B cell (primary cell): ENCODE data around the gene WT1. TPM values are rescaled to one million over a fixed set of nuclear protein-coding genes. Genes with fewer than 3 reads are reported as not detected.

ENCODE experiments used
- ATAC-seq: fragments of 200-7000 bp; cut with Tn5 transposase; one replicate; pipeline ENCODE4 v1.10.0; 2021; ENCODE audit warnings: low read depth, mild to moderate bottlenecking, moderate number of reproducible peaks, moderate library complexity
- CTCF ChIA-PET: fragments of 350-600 bp; sonication (Branson Sonifier 250); formaldehyde crosslinking; loops from one replicate; lab custom pipeline; 2021; ENCODE audit warnings: antibody characterized with exemption, inconsistent platforms; lab: Charles Lee
- POLR2A ChIA-PET: fragments of 350-600 bp; sonication (Branson Sonifier 250); formaldehyde crosslinking; loops from one replicate; lab custom pipeline; 2021; ENCODE audit warnings: antibody characterized with exemption; lab: Charles Lee
- DNase-seq: peaks from one replicate; pipeline ENCODE4 v3.0.0; 2013
- H2AFZ ChIP-seq: 2 replicates; pipeline ENCODE4 v1.6.1; 2012; ENCODE audit warnings: mild to moderate bottlenecking, low read depth, low read length; ENCODE audit not compliant: insufficient read depth, poor library complexity, severe bottlenecking
- H3K27ac ChIP-seq, 2 donors: 1 replicate in 1 of 2; 2 replicates in 1 of 2; pipeline ENCODE4 v1.5.1; 2012 to 2013; ENCODE audit warnings: low read length in 2 of 2, mild to moderate bottlenecking in 2 of 2, moderate library complexity in 1 of 2
- H3K27me3 ChIP-seq, 4 experiments: fragments of 200-600 bp in 1 of 4; sonication (generic) in 1 of 4; replicated peaks in 1 of 4; 1 replicate in 2 of 4; 2 replicates in 2 of 4; pipeline versions ENCODE4 v1.6.1 to v1.7.0; 2013 to 2016; ENCODE audit warnings: low read length in 3 of 4, mild to moderate bottlenecking in 2 of 4, mixed read lengths in 1 of 4, moderate library complexity in 1 of 4; ENCODE audit not compliant: insufficient read depth in 4 of 4, control insufficient read depth in 3 of 4; ENCODE audit errors: control extremely low read depth in 1 of 4
- H3K36me3 ChIP-seq, 2 experiments: replicated peaks in 1 of 2; 1 replicate in 1 of 2; 2 replicates in 1 of 2; pipeline versions ENCODE4 v1.6.1 to v1.7.1; 2013; ENCODE audit warnings: low read length in 1 of 2; ENCODE audit not compliant: insufficient read depth in 2 of 2, control insufficient read depth in 1 of 2; ENCODE audit errors: control extremely low read depth in 1 of 2, extremely low read depth in 1 of 2
- H3K4me1 ChIP-seq, 2 donors: fragments of 200-600 bp in 1 of 2; sonication (generic) in 1 of 2; 1 replicate in 1 of 2; 2 replicates in 1 of 2; pipeline versions ENCODE4 v1.5.1 to v1.6.1; 2013 to 2017; ENCODE audit warnings: low read length in 2 of 2; ENCODE audit not compliant: control insufficient read depth in 2 of 2, insufficient read depth in 2 of 2
- H3K4me2 ChIP-seq: replicated peaks from 2 replicates; pipeline ENCODE3; 2012; ENCODE audit warnings: mild to moderate bottlenecking, low read depth, low read length; ENCODE audit not compliant: poor library complexity, severe bottlenecking
- H3K4me3 ChIP-seq, 5 experiments: fragments of 200-600 bp in 1 of 5; sonication (generic) in 1 of 5; 1 replicate in 3 of 5; 2 replicates in 2 of 5; pipeline versions ENCODE4 v1.5.1 to v1.7.0; 2011 to 2016; ENCODE audit warnings: low read length in 4 of 5, mild to moderate bottlenecking in 4 of 5, low read depth in 2 of 5, control low read depth in 1 of 5, moderate library complexity in 1 of 5; ENCODE audit not compliant: insufficient read depth in 1 of 5; ENCODE audit errors: control extremely low read depth in 1 of 5, extremely low read depth in 1 of 5
- H3K79me2 ChIP-seq: fragments of 200-600 bp; sonication (generic); one replicate; pipeline ENCODE4 v1.6.0; 2016; ENCODE audit warnings: low read length; ENCODE audit not compliant: control insufficient read depth, insufficient read depth
- H3K9ac ChIP-seq: fragments of 200-600 bp; sonication (generic); 2 replicates; pipeline ENCODE4 v1.6.1; 2017; ENCODE audit warnings: mild to moderate bottlenecking, low read length, moderate library complexity
- H3K9me3 ChIP-seq, 3 donors: one replicate each; pipeline versions ENCODE4 v1.6.1 to v1.7.1; 2013; ENCODE audit warnings: low read length in 2 of 3; ENCODE audit not compliant: control insufficient read depth in 2 of 3, insufficient read depth in 1 of 3; ENCODE audit errors: control extremely low read depth in 1 of 3
- H4K20me1 ChIP-seq: 2 replicates; pipeline ENCODE4 v1.6.0; 2012; ENCODE audit warnings: mild to moderate bottlenecking, low read length; ENCODE audit not compliant: insufficient read depth, control insufficient read depth, poor library complexity, severe bottlenecking
- H3K27ac Mint-ChIP-seq: one replicate; pipeline ENCODE4 v1.8.0; 2021; ENCODE audit warnings: mixed read lengths
- H3K27me3 Mint-ChIP-seq: one replicate; pipeline ENCODE4 v1.8.0; 2021; ENCODE audit warnings: mixed read lengths
- H3K4me1 Mint-ChIP-seq: one replicate; pipeline ENCODE4 v1.8.0; 2021; ENCODE audit warnings: mixed read lengths
- H3K4me3 Mint-ChIP-seq: one replicate; pipeline ENCODE4 v1.8.0; 2021; ENCODE audit warnings: mixed read lengths
- H3K9me3 Mint-ChIP-seq: one replicate; pipeline ENCODE4 v1.8.0; 2022; ENCODE audit warnings: mixed read lengths; ENCODE audit not compliant: insufficient read depth
- CTCF ChIP-seq: fragments of 200-600 bp; IDR thresholded peaks from one replicate; pipeline ENCODE4 v1.8.0; 2022; ENCODE audit warnings: antibody characterized with exemption, mild to moderate bottlenecking
- EZH2 ChIP-seq: IDR thresholded peaks from 2 replicates; pipeline ENCODE4 v1.6.1; 2012; ENCODE audit warnings: borderline replicate concordance, low read depth, mild to moderate bottlenecking, moderate library complexity, low read length; ENCODE audit not compliant: insufficient read depth, poor library complexity, severe bottlenecking
- WGBS: methylation state at CpG from one replicate; pipeline ENCODE4 v1.1.5; 2013; ENCODE audit warnings: missing lambda C conversion rate; ENCODE audit not compliant: insufficient coverage; 5-methylcytosine and 5-hydroxymethylcytosine counted together
- intact Hi-C: fragments of 100-400 bp; cut with micrococcal nuclease; formaldehyde crosslinking; loops from one replicate; pipeline ENCODE4 v1.10.0; 2022
- polyA plus RNA-seq: library from polyadenylated mRNA; depleted of rRNA; stranded (reverse); fragments of >200 nt; gene quantifications from 2 replicates; pipeline ENCODE4 v1.2.3, GENCODE V29; 2012
- total RNA-seq, 2 donors: library from RNA; stranded (reverse); fragments of 120-200 nt in 1 of 2; gene quantifications; 1 replicate in 1 of 2; 2 replicates in 1 of 2; pipeline versions ENCODE4 v1.2.3 to v1.2.4, GENCODE V29; 2013 to 2022

Gene WT1
- total and polyA plus RNA-seq, 2 donors (not counting 1 experiment from before 2014, with no cell fraction given), result not detected

- H2AFZ ChIP-seq, result peak overlapping the region; percentile 15
- no peak for ATAC-seq
- WGBS, result 30% methylated on average over 9 of the region's 21 CpGs
- H3K79me2 ChIP-seq, result no peaks in the 10 kb centered on the region
- H3K4me3 ChIP-seq, result no peak overlapping the region
- H3K27ac ChIP-seq, result no peak overlapping the region
- no peaks in the 10 kb centered on the region for H4K20me1 ChIP-seq
- no peak overlapping the region for H3K4me2 ChIP-seq
- H3K9me3 Mint-ChIP-seq, result no peaks in the 10 kb centered on the region
- POLR2A ChIA-PET, result no interaction called here
- TF ChIP-seq CTCF (no peak), EZH2 (no peak)
- peaks cover 0 to 24% (median 0%) of the 10 kb centered on the region in 3 donors for H3K9me3 ChIP-seq
- peaks cover 16% of the 10 kb centered on the region in 2 donors for H3K4me1 ChIP-seq
- peaks cover 0 to 55% (median 31%) of the 10 kb centered on the region in 4 experiments for H3K27me3 ChIP-seq
- H3K27me3 Mint-ChIP-seq, result peaks cover 52% of the 10 kb centered on the region
- intact Hi-C loops, result no loop called here
- CTCF ChIA-PET, result no interaction called here
- no peak overlapping the region for H3K4me3 Mint-ChIP-seq
- H3K9ac ChIP-seq, result no peak overlapping the region
- H3K36me3 ChIP-seq, result no peaks in the 10 kb centered on the region
- no peak overlapping the region for H3K27ac Mint-ChIP-seq
- H3K4me1 Mint-ChIP-seq, result peaks cover 13% of the 10 kb centered on the region
- DNase-seq, result no peak
Measured at GRCh38 chr11:32439501-32440210, 4.3 kb upstream of the WT1 start.

- Mint-ChIP-seq H3K27ac (no peak overlapping the region), H3K4me1 (peaks cover 16% of the 10 kb centered on the region), H3K27me3 (peaks cover 49% of the 10 kb centered on the region), H3K4me3 (no peak overlapping the region), H3K9me3 (no peaks in the 10 kb centered on the region)
- POLR2A ChIA-PET, result no interaction called here
- Histone ChIP-seq H3K36me3 (no peaks in the 10 kb centered on the region), H3K9ac (no peak overlapping the region), H3K79me2 (no peaks in the 10 kb centered on the region), H3K4me3 (no peak overlapping the region), H3K27me3 (peaks cover 0 to 62% (median 34%) of the 10 kb centered on the region in 4 experiments), H3K4me2 (no peak overlapping the region), H3K9me3 (peaks cover 0 to 30% (median 0%) of the 10 kb centered on the region in 3 donors), H3K27ac (no peak overlapping the region), H2AFZ (peak overlapping the region; percentile 15), H4K20me1 (no peaks in the 10 kb centered on the region), H3K4me1 (peaks cover 19% of the 10 kb centered on the region in 2 donors)
- 4% methylated on average over 35 of the region's 47 CpGs for WGBS
- TF ChIP-seq EZH2 (no peak), CTCF (no peak)
- no peak for ATAC-seq
- no peak for DNase-seq
- CTCF ChIA-PET, result no interaction called here
- intact Hi-C loops, result no loop called here
Measured at GRCh38 chr11:32438866-32439489, 3.6 kb upstream of the WT1 start.
